IPS-15b (cell line): ENCODE data around the gene AARSD1.
"Not testable (repeated sequence)": the region's sequence is repeated elsewhere in the genome, so short reads cannot be mapped to it uniquely, and the experiment has no call there.

Source experiments
- H3K27me3 ChIP-seq: one replicate; pipeline ENCODE4 v1.6.1; 2013; ENCODE audit warnings: low read length; ENCODE audit not compliant: control insufficient read depth, insufficient read depth
- H3K36me3 ChIP-seq: one replicate; pipeline ENCODE4 v1.6.1; 2013; ENCODE audit warnings: low read length; ENCODE audit not compliant: control insufficient read depth, insufficient read depth
- H3K4me1 ChIP-seq: one replicate; pipeline ENCODE4 v1.6.1; 2013; ENCODE audit warnings: mild to moderate bottlenecking, low read length; ENCODE audit not compliant: control insufficient read depth, insufficient read depth
- H3K4me3 ChIP-seq: one replicate; pipeline ENCODE4 v1.5.1; 2013; ENCODE audit warnings: low read depth, low read length
- H3K9ac ChIP-seq: one replicate; pipeline ENCODE4 v1.6.1; 2013; ENCODE audit warnings: low read depth, mild to moderate bottlenecking, low read length
- H3K9me3 ChIP-seq: one replicate; pipeline ENCODE4 v1.6.1; 2013; ENCODE audit warnings: mild to moderate bottlenecking, low read length; ENCODE audit not compliant: control insufficient read depth, insufficient read depth

AARSD1 gene

GRCh38 chr17:42975701-42976100 lies 11.4 kb upstream of the AARSD1 start:
- not testable (repeated sequence) for H3K27me3 ChIP-seq, H3K36me3 ChIP-seq, H3K9me3 ChIP-seq, H3K4me3 ChIP-seq, H3K4me1 ChIP-seq, H3K9ac ChIP-seq

GRCh38 chr17:42975265-42975664 lies 11.0 kb upstream of the AARSD1 start:
- no peak overlapping the region for H3K9ac ChIP-seq
- H3K27me3 ChIP-seq = no peaks in the 10 kb centered on the region
- H3K4me3 ChIP-seq = no peak overlapping the region
- no peaks in the 10 kb centered on the region for H3K9me3 ChIP-seq
- no peaks in the 10 kb centered on the region for H3K36me3 ChIP-seq
- H3K4me1 ChIP-seq = no peaks in the 10 kb centered on the region

DNA sequence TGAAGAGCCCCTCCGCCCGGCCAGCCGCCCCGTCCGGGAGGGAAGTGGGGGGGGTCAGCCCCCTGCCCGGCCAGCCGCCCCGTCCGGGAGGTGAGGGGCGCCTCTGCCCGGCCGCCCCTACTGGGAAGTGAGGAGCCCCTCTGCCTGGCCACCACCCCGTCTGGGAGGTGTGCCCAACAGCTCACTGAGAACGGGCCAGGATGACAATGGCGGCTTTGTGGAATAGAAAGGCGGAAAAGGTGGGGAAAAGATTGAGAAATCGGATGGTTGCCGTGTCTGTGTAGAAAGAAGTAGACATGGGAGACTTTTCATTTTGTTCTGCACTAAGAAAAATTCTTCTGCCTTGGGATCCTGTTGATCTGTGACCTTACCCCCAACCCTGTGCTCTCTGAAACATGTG lies 9.1 kb upstream of the AARSD1 start:
- H3K9me3 ChIP-seq, H3K9ac ChIP-seq, H3K36me3 ChIP-seq, H3K27me3 ChIP-seq, H3K4me1 ChIP-seq, H3K4me3 ChIP-seq: not testable (repeated sequence)

DNA sequence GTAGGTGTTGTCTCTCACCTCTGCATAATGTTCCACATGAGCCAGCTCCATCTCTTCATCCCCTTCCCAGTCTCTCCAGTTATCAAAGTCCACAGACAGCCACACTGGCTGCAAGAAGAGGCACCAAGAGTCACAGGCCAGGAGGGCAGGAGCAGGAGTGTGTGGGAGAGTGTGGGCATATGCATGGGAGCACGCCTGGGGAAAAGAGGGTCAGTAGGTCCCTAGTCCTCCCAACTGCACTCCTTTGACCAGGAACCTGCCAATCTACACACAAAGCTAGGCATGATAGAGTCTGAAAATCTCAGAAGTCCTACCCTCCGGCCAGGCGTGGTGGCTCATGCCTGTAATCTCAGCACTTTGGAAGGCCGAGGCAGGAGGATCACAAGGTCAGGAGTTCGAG lies 7.3 kb upstream of the AARSD1 start:
- no peak overlapping the region for H3K4me3 ChIP-seq
- H3K27me3 ChIP-seq = no peaks in the 10 kb centered on the region
- H3K4me1 ChIP-seq = no peaks in the 10 kb centered on the region
- H3K9me3 ChIP-seq = no peaks in the 10 kb centered on the region
- no peak overlapping the region for H3K9ac ChIP-seq
- no peaks in the 10 kb centered on the region for H3K36me3 ChIP-seq

- Histone ChIP-seq H3K27me3 (no peaks in the 10 kb centered on the region), H3K4me3 (no peak overlapping the region), H3K9me3 (no peaks in the 10 kb centered on the region), H3K4me1 (no peaks in the 10 kb centered on the region), H3K36me3 (no peaks in the 10 kb centered on the region), H3K9ac (no peak overlapping the region)
Measured at GRCh38 chr17:42969001-42969581, 4.8 kb upstream of the AARSD1 start.

DNA sequence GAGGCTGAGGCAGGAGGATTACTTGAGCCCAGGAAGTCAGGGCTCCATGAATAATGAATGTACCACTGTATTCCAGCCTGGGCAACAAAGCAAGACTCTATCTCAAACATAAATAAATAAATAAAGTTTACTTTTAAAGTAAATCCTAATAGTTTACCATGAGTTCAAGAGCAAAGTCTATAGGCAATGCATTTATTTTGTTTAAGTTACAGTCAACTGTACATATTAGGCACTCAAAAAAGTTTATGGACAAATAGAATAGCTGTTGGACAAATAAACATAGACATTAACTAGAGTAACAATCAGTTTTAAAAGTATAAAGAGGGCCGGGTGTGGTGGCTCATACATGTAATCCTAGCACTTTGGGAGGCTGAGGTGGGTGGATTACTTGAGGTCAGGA lies 3.7 kb upstream of the AARSD1 start:
- no peak overlapping the region for H3K4me3 ChIP-seq
- H3K4me1 ChIP-seq = no peaks in the 10 kb centered on the region
- no peaks in the 10 kb centered on the region for H3K9me3 ChIP-seq
- H3K9ac ChIP-seq = no peak overlapping the region
- no peaks in the 10 kb centered on the region for H3K36me3 ChIP-seq
- H3K27me3 ChIP-seq = no peaks in the 10 kb centered on the region

DNA sequence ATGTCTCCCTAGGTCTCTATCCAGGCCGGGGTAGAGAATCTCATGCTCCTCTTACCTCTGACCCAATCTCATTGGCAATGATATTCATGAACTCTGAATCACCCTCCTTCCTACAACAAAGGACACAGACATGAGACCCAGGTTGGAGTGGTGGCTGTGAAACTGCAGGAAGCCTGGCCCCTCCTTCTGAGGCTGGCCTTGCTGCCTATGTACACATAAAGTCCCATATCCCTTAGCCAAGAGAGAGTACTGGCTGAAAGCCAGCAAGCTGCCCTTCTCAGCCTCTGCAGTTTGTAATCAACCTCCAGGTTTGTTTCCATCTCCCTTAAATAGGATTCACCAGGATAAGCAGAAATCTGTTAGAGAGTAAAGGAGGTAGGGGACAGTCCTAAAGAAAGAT lies 10.6 kb downstream of the AARSD1 start:
- Histone ChIP-seq H3K4me3 (no peak overlapping the region), H3K27me3 (no peaks in the 10 kb centered on the region), H3K36me3 (peaks cover 38% of the 10 kb centered on the region), H3K9ac (no peak overlapping the region), H3K9me3 (no peaks in the 10 kb centered on the region), H3K4me1 (no peaks in the 10 kb centered on the region)

DNA sequence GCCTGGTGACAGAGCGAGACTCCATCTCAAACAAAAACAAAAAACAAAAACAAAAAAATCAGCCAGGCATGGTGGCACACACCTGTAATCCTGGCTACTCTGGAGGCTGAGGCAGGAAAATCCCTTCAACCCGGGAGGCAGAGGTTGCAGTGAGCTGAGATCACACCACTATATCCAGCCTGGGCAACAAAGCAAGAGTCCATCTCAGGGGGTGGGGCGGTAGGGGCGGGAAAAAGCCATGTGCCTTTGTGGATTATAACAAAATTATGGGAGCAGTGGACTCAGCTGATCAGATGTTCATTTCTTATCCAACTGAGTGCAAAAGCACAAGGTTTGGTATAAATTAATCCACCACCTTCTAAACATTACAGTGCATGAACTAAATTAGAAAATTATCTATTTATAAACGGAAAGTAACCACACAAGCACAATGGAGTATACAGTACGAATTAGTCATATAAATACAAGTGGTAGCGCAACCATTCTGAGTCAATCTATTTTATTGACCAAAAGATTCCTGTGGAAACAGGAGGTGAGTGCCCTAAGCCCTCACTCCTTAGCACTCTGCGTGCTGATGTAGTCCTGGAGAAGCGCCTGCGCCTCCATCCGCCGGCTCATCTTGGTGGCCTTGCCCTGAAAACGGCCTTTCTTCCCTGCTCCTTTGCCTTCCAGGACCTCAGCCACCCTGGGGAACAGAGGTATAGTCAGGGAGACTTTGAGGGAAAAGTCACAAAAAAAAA lies 14.0 kb downstream of the AARSD1 start:
- Histone ChIP-seq H3K36me3 (peaks cover 22% of the 10 kb centered on the region), H3K4me3 (no peak overlapping the region), H3K9me3 (no peaks in the 10 kb centered on the region), H3K4me1 (no peaks in the 10 kb centered on the region), H3K9ac (no peak overlapping the region), H3K27me3 (no peaks in the 10 kb centered on the region)

DNA sequence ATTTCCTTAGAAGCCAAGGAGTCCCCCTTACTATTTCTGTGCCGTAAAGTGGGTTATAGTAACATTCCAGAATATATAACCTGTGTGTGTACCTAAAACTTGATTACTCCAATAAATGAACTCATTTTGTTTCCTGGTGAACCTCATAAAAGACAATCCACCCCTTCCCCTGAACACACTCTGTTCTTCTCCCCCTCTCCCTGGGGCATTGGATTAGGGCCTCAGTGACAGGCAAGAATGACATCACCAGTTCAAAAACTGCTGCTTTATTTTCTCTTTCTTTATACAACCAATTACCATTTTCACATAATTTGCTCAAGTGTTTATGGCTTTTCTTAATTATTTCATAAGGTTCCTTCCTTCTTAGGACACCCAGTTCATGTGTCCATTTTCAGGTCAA lies 17.4 kb downstream of the AARSD1 start:
- peaks cover 9% of the 10 kb centered on the region for H3K36me3 ChIP-seq
- H3K9ac ChIP-seq = no peak overlapping the region
- H3K9me3 ChIP-seq = no peaks in the 10 kb centered on the region
- no peaks in the 10 kb centered on the region for H3K27me3 ChIP-seq
- no peak overlapping the region for H3K4me3 ChIP-seq
- H3K4me1 ChIP-seq = no peaks in the 10 kb centered on the region

GRCh38 chr17:42944211-42944610 lies 20.0 kb downstream of the AARSD1 start:
- no peaks in the 10 kb centered on the region for H3K36me3 ChIP-seq
- H3K9me3 ChIP-seq = no peaks in the 10 kb centered on the region
- H3K4me3 ChIP-seq = no peak overlapping the region
- H3K27me3 ChIP-seq = no peaks in the 10 kb centered on the region
- no peak overlapping the region for H3K9ac ChIP-seq
- no peaks in the 10 kb centered on the region for H3K4me1 ChIP-seq

GRCh38 chr17:42937712-42938596 lies 26.3 kb downstream of the AARSD1 start:
- Histone ChIP-seq H3K9ac (no peak overlapping the region), H3K4me1 (no peaks in the 10 kb centered on the region), H3K36me3 (no peaks in the 10 kb centered on the region), H3K9me3 (no peaks in the 10 kb centered on the region), H3K27me3 (no peaks in the 10 kb centered on the region), H3K4me3 (no peak overlapping the region)

GRCh38 chr17:42929497-42929844 lies 34.8 kb downstream of the AARSD1 start:
- Histone ChIP-seq H3K36me3 (no peaks in the 10 kb centered on the region), H3K9me3 (no peaks in the 10 kb centered on the region), H3K4me3 (no peak overlapping the region), H3K9ac (no peak overlapping the region), H3K27me3 (no peaks in the 10 kb centered on the region), H3K4me1 (peaks cover 2% of the 10 kb centered on the region)
